Large intestine (tissue), 3 donors: ENCODE results near the gene DGUOK. TPM values are rescaled to one million over a fixed set of nuclear protein-coding genes. Genes with fewer than 3 reads are reported as not detected.
"Not testable (repeated sequence)": the region's sequence is repeated elsewhere in the genome, so short reads cannot be mapped to it uniquely, and the experiment has no call there.

Source experiments
- DNase-seq, 2 donors: peaks; one replicate each; pipeline versions ENCODE4 v3.0.0 to v3.0.0-alpha.2; 2013
- H3K27ac ChIP-seq: one replicate; pipeline ENCODE4 v1.5.1; 2013; ENCODE audit warnings: low read length
- H3K27me3 ChIP-seq: 2 replicates; pipeline ENCODE4 v1.6.1; 2013; ENCODE audit warnings: low read length; ENCODE audit not compliant: control insufficient read depth, insufficient read depth
- H3K36me3 ChIP-seq: 2 replicates; pipeline ENCODE4 v1.6.1; 2013; ENCODE audit warnings: low read length; ENCODE audit not compliant: control insufficient read depth, insufficient read depth
- H3K4me1 ChIP-seq: one replicate; pipeline ENCODE4 v1.6.1; 2013; ENCODE audit warnings: low read length; ENCODE audit not compliant: control insufficient read depth, insufficient read depth
- H3K4me3 ChIP-seq: one replicate; pipeline ENCODE4 v1.5.1; 2013; ENCODE audit warnings: low read length
- H3K9me3 ChIP-seq: one replicate; pipeline ENCODE4 v1.6.1; 2013; ENCODE audit warnings: mild to moderate bottlenecking, low read depth, low read length, moderate library complexity; ENCODE audit not compliant: control insufficient read depth
- WGBS: methylation state at CpG from one replicate; pipeline ENCODE4 v1.1.5; 2013; ENCODE audit warnings: low lambda C conversion rate; ENCODE audit not compliant: insufficient coverage; 5-methylcytosine and 5-hydroxymethylcytosine counted together
- polyA plus RNA-seq: library from polyadenylated mRNA; unstranded; fragments of 120-200 nt; gene quantifications from one replicate; pipeline ENCODE4 v1.2.1, GENCODE V29; 2013

Gene DGUOK
- polyA plus RNA-seq, 1 donor: 51.9 TPM

DNA sequence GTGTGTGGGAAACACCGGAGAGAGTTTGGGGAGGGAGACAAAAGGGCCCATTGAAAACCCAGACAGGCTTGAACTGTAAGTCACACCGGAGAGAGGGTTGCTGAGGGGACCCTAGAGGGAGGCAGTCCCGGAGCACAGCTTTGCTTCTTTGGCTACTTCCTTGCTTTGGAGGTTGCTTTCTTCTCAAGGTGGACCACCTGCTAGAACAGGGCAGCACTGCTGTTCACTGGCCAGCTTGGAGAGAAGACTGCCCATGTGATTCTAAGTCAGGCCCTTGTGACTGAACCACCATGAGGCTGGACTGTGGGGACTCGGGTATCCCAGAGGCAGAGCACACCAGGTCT, 29.5 kb upstream of the DGUOK start:
- Histone ChIP-seq H3K27me3 (no peaks in the 10 kb centered on the region), H3K36me3 (peaks cover 2% of the 10 kb centered on the region), H3K4me1 (no peaks in the 10 kb centered on the region), H3K9me3 (no peaks in the 10 kb centered on the region), H3K27ac (peak overlapping the region; percentile 70), H3K4me3 (peak overlapping the region; percentile 37)
- WGBS: no CpG with 5 or more reads among the region's 4 CpGs
- DNase-seq: no peak

DNA sequence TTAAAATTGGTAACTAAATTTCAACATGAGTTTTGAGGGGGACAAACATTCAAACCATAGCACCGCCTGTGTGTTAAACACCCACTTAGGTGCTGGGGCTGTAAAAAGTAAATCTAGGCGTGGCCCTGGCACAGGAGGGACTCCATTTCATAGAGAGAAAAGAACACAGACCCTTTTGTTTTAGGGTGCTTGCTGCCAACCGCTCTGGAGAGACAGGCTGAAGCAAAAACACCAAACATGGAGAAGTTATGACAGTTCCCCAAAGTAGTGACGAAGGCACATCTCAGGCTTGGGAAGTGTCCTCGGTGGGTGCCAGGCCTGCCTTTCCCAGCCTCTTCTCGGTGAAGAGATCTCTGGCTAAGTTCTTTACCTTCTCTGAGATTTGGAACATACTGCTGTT, 28.7 kb upstream of the DGUOK start:
- no peak for DNase-seq
- H3K4me3 ChIP-seq: peak overlapping the region; percentile 37
- H3K36me3 ChIP-seq: peaks cover 2% of the 10 kb centered on the region
- H3K4me1 ChIP-seq: no peaks in the 10 kb centered on the region
- no CpG with 5 or more reads among the region's 6 CpGs for WGBS
- H3K9me3 ChIP-seq: no peaks in the 10 kb centered on the region
- H3K27ac ChIP-seq: peak overlapping the region; percentile 70
- H3K27me3 ChIP-seq: no peaks in the 10 kb centered on the region

DNA sequence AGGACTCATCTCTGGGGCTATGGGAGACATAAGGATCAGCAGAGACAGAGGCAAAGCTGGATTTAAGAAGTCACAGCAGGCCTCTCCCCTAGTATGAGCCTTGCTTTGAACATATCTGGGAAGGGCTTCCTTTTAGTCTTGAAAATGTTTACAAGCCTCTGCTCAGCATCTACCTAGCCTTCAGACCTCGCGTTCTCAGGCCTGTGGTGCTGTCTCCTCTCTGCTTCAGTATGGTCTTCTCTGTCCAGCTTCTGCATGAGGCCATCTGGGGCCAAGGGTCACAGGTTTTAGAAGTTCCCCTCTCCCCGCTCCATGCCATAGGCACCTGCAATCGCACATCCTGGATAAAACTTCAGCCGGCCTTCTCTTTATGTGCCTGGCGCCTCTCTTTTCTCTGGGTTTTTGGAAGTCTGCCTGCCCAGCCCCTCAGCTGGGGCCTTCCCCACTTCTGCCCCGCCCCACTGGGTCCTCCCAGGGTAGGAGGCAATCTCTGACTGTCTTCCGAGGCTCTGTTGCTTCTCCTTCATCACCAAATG, 26.8 kb upstream of the DGUOK start:
- no peak for DNase-seq
- no peak overlapping the region for H3K27ac ChIP-seq
- no peaks in the 10 kb centered on the region for H3K27me3 ChIP-seq
- H3K9me3 ChIP-seq: no peaks in the 10 kb centered on the region
- WGBS: no CpG with 5 or more reads among the region's 8 CpGs
- H3K4me3 ChIP-seq: peak overlapping the region; percentile 30
- peaks cover 2% of the 10 kb centered on the region for H3K36me3 ChIP-seq
- no peaks in the 10 kb centered on the region for H3K4me1 ChIP-seq

DNA sequence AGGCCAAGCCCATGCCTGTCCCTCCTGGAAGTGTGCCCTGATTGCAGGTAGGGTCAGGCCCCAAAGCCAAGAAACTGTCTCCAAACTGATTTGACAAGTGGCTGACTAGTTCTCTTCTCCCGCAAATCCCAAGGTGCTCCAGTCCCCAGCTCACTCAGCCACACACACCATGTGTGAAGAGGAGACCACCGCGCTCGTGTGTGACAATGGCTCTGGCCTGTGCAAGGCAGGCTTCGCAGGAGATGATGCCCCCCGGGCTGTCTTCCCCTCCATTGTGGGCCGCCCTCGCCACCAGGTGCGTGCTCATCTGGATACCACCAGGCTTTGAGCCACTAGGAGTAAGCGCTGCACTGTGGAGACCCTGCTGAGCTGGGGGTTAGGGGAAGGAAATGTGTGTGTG, 25.5 kb upstream of the DGUOK start:
- WGBS: no CpG with 5 or more reads among the region's 10 CpGs

DNA sequence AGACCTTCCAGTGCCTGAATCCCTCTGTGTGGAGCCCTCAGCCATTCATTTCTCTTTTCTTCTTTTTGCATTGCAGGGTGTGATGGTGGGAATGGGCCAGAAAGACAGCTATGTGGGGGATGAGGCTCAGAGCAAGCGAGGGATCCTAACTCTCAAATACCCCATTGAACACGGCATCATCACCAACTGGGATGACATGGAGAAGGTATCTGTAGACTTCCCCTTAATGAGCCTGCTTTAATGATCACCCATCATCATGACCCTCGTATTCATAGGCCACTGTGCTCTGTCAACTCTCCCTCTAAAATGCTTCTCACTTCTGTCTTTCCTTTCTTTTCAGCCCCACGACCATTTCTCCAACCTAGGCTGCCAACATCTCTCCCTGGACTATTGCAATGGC, 24.4 kb upstream of the DGUOK start:
- H3K9me3 ChIP-seq: no peaks in the 10 kb centered on the region
- H3K4me3 ChIP-seq: peak overlapping the region; percentile 6
- H3K4me1 ChIP-seq: no peaks in the 10 kb centered on the region
- no peaks in the 10 kb centered on the region for H3K27me3 ChIP-seq
- no peak overlapping the region for H3K27ac ChIP-seq
- peaks cover 2% of the 10 kb centered on the region for H3K36me3 ChIP-seq
- no peak for DNase-seq
- no CpG with 5 or more reads among the region's 4 CpGs for WGBS

More for the DNA sequence above, 25.5 kb upstream of the DGUOK start:
- peak overlapping the region; percentile 10 for H3K4me3 ChIP-seq
- DNase-seq: no peak
- no peak overlapping the region for H3K27ac ChIP-seq
- H3K9me3 ChIP-seq: no peaks in the 10 kb centered on the region
- H3K4me1 ChIP-seq: no peaks in the 10 kb centered on the region
- H3K27me3 ChIP-seq: no peaks in the 10 kb centered on the region
- peaks cover 2% of the 10 kb centered on the region for H3K36me3 ChIP-seq

DNA sequence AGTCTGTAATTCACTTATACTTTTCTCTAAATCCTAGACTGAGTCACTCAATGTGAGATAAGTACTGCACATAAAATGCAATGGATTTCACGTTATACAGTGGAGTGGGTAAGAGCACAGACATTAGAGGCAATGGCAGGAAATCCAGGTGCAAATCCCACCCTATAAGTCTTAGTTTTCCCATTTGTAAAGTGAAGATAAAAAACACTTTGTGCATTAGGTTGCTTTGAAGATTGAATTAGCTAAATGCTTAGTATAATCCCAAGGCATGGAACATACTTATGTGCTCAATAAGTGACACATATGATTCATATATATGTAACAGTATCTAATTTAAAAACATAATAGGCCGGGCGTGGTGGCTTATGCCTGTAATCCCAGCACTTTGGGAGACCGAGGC, 23.4 kb upstream of the DGUOK start:
- DNase-seq: no peak
- Histone ChIP-seq H3K4me3 (no peak overlapping the region), H3K4me1 (no peaks in the 10 kb centered on the region), H3K27ac (no peak overlapping the region), H3K9me3 (no peaks in the 10 kb centered on the region), H3K36me3 (peaks cover 2% of the 10 kb centered on the region), H3K27me3 (no peaks in the 10 kb centered on the region)
- WGBS: no CpG with 5 or more reads among the region's 4 CpGs

DNA sequence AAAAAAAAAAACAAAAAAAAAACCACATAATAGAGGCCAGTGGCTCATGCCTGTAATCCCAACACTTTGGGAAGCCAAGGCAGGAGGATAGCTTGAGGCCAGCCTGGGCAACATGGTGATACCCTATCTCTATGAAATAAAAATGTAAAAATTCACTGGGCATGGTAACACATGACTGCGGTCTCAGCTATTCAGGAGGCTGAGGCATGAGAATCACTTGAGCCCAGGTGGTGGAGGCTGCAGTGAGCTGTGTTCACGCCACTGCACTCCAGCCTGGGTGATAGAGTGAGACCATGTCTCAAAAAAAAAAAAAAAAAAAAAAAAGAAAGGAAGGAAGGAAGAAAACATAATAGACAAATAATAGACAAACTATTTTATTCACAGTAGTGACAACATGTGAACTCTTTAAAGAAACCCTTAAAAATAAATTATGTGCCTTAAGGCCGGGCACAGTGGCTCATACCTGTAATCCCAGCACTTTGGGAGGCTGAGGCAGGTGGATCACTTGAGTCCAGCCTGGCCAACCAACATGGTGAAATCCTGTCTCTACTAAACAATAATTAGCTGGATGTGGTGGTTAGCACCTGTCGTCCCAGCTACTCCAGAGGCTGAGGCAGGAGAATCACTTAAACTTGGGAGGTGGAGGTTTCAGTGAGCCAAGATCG, 22.6 kb upstream of the DGUOK start:
- not testable (repeated sequence) for H3K4me1 ChIP-seq, H3K4me3 ChIP-seq, DNase-seq, H3K9me3 ChIP-seq, H3K27me3 ChIP-seq, H3K27ac ChIP-seq, H3K36me3 ChIP-seq
- WGBS: 60% methylated on average over 1 of the region's 5 CpGs

DNA sequence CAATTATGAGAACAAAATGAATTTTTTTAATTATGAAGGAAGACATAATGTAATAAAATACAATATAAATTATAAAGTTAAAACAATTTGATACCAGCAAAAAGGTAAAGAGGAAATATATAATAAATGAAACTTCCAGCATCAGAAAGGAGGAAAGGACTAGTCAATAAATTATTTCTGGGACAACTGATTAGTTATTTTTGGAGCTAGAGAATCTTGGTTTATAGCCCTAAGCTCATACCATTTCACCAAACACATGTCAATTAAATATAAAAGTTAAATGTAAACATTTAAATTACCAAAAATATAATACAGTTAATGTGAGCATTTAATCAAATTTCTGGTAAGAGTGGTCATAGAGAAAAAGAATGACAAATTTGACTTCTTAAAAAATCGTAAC, 21.7 kb upstream of the DGUOK start:
- Histone ChIP-seq H3K4me1 (no peaks in the 10 kb centered on the region), H3K27ac (no peak overlapping the region), H3K27me3 (no peaks in the 10 kb centered on the region), H3K4me3 (no peak overlapping the region), H3K9me3 (no peaks in the 10 kb centered on the region), H3K36me3 (peaks cover 2% of the 10 kb centered on the region)
- 70% methylated on average over 1 of the region's 1 CpG for WGBS
- DNase-seq: no peak

DNA sequence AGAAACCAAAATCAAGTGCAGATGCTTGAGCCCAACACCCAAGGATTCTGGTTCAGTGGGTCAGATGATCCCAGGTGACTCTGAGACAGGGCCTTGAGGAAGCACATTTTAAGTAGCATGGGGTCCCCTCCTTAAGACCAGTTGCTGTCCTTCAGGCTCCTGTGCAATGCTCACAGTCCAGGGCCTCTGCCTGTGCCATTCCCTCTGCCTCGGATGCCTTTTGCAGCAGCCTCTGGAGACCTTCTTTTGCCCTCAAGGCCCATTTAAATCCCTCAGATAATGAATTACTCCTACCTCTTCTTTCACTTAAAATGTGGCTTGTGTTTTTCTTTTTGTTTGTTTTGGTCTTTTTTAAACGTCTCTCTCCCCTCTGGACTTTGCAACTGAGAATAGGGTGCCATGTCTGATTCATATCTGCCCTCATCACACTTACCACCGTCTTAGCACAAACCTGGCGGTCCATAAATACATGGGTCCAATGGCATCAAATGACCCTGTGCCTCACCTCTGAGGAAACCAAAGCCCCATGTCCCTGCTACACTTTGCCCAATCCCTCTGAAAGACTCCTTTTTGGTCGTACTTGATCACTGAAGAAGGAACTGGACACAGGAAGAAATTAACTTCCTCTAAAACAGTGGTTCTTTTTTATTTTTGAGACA, 19.7 kb upstream of the DGUOK start:
- Histone ChIP-seq H3K4me1 (no peaks in the 10 kb centered on the region), H3K27me3 (no peaks in the 10 kb centered on the region), H3K9me3 (no peaks in the 10 kb centered on the region), H3K4me3 (no peak overlapping the region), H3K27ac (no peak overlapping the region), H3K36me3 (no peaks in the 10 kb centered on the region)
- DNase-seq: no peak
- WGBS: no CpG with 5 or more reads among the region's 5 CpGs

DNA sequence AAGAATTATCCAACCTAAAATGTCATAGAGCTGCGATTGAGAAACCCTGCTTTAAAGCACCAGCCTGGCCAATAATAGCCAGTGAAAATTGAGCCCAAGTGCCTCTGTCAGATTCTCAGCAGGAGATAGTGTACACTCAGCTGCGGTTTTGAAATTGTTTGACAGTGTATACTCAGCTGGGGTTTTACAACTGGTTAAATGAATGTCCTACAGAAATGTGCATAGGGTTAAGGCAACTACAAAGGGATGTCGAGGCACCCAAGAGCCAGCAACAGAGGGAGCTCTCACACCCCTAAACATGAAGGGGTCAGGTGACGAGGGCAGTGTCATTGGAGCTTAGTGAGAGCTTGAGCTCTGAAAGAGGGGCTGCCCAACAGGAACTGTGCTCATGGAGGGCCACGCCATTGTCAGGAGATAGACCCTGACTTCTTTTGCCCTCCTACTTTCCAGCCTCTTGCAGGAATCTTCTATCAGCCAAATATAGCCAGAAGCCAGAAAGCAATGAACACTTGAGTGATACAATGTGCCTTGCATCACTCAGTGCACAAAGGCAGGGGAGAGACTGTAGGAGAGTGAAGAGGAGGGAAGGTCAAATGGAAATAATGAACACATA, 18.7 kb upstream of the DGUOK start:
- no peaks in the 10 kb centered on the region for H3K9me3 ChIP-seq
- H3K4me3 ChIP-seq: no peak overlapping the region
- DNase-seq: no peak
- H3K36me3 ChIP-seq: no peaks in the 10 kb centered on the region
- WGBS: no CpG with 5 or more reads among the region's 5 CpGs
- no peaks in the 10 kb centered on the region for H3K27me3 ChIP-seq
- no peak overlapping the region for H3K27ac ChIP-seq
- H3K4me1 ChIP-seq: no peaks in the 10 kb centered on the region
